ENCODE data around the gene CENPVL1.

DNA sequence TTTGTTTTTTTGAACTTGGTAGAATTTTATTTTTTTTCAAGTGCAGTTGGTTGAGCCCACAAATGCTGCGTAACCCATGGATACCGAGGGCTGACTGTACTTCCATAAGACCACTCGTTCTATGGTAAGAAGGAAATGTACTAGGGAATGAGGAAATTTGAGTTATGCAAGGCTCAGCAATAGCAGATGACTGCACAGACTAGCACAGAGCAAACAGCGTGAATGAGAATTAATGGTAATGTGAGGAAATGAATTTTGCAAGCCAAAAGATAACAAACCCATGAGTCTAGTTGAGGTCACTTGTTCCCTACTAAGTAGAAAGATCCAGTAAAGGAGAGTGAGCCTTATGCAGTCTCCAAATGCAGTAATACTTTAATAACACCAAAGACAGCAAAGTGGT is 50.3 kb downstream of the CENPVL1 start:
- TF ChIP-seq CTCF (IDR thresholded peaks at IDR 0.05; ENCODE audit: low read depth, low read length) (no peak), POLR2A (IDR thresholded peaks at IDR 0.05; ENCODE audit: extremely low read depth, insufficient read length) (no peak), MAX (IDR thresholded peaks at IDR 0.05; ENCODE audit: low read depth, low read length) (no peak), MYC (IDR thresholded peaks at IDR 0.05; ENCODE audit: low read depth, low read length) (no peak)
